HEK293 (cell line): ENCODE measurements around the gene WBP4.

Experiments used
- EGR2 ChIP-seq: fragments of 450-650 bp; formaldehyde crosslinking; IDR thresholded peaks from 2 replicates; pipeline ENCODE4 v1.5.1; 2016; ENCODE audit warnings: low read depth, missing biosample characterization, missing genetic modification characterization
- FEZF1 ChIP-seq: fragments of 450-650 bp; formaldehyde crosslinking; IDR thresholded peaks from 2 replicates; pipeline ENCODE4 v1.5.1; 2016; ENCODE audit warnings: missing biosample characterization, missing genetic modification characterization
- GFI1B ChIP-seq: fragments of 450-650 bp; formaldehyde crosslinking; IDR thresholded peaks from 2 replicates; pipeline ENCODE4 v1.5.1; 2016; ENCODE audit warnings: missing biosample characterization, missing genetic modification characterization
- GLIS1 ChIP-seq: fragments of 450-650 bp; formaldehyde crosslinking; IDR thresholded peaks from 2 replicates; pipeline ENCODE4 v1.5.1; 2016; ENCODE audit warnings: missing biosample characterization, missing genetic modification characterization
- KLF10 ChIP-seq: fragments of 450-650 bp; IDR thresholded peaks from 2 replicates; pipeline ENCODE4 v1.5.1; 2018; ENCODE audit warnings: missing biosample characterization, mild to moderate bottlenecking, missing genetic modification characterization
- KLF16 ChIP-seq: fragments of 450-650 bp; formaldehyde crosslinking; IDR thresholded peaks from 2 replicates; pipeline ENCODE4 v1.5.1; 2017; ENCODE audit warnings: missing biosample characterization, missing genetic modification characterization
- MYNN ChIP-seq: fragments of 450-650 bp; formaldehyde crosslinking; IDR thresholded peaks from 2 replicates; pipeline ENCODE4 v1.5.1; 2016; ENCODE audit warnings: missing biosample characterization, missing genetic modification characterization, borderline replicate concordance
- WT1 ChIP-seq: fragments of 450-650 bp; formaldehyde crosslinking; IDR thresholded peaks from 2 replicates; pipeline ENCODE4 v1.5.1; 2016; ENCODE audit warnings: missing biosample characterization, missing genetic modification characterization
- ZBTB1 ChIP-seq: fragments of 450-650 bp; formaldehyde crosslinking; IDR thresholded peaks from 2 replicates; pipeline ENCODE4 v1.5.1; 2016; ENCODE audit warnings: missing biosample characterization, missing genetic modification characterization
- ZFHX2 ChIP-seq: fragments of 450-650 bp; formaldehyde crosslinking; conservative IDR thresholded peaks from 2 replicates; pipeline ENCODE4 v1.5.1; 2016; ENCODE audit warnings: missing biosample characterization, missing genetic modification characterization
- ZIC2 ChIP-seq: fragments of 450-650 bp; formaldehyde crosslinking; IDR thresholded peaks from 2 replicates; pipeline ENCODE4 v1.5.1; 2016; ENCODE audit warnings: missing biosample characterization, missing genetic modification characterization
- ZNF10 ChIP-seq: fragments of 450-650 bp; formaldehyde crosslinking; IDR thresholded peaks from 2 replicates; pipeline ENCODE4 v1.5.1; 2017; ENCODE audit warnings: missing biosample characterization, missing genetic modification characterization
- ZNF121 ChIP-seq: fragments of 450-650 bp; formaldehyde crosslinking; IDR thresholded peaks from 2 replicates; pipeline ENCODE4 v1.5.1; 2016; ENCODE audit warnings: missing biosample characterization, missing genetic modification characterization
- ZNF140 ChIP-seq: fragments of 450-650 bp; formaldehyde crosslinking; IDR thresholded peaks from 2 replicates; pipeline ENCODE4 v1.5.1; 2016; ENCODE audit warnings: missing biosample characterization, missing genetic modification characterization
- ZNF24 ChIP-seq: fragments of 450-650 bp; formaldehyde crosslinking; IDR thresholded peaks from 2 replicates; pipeline ENCODE4 v1.5.1; 2016; ENCODE audit warnings: missing biosample characterization, missing genetic modification characterization
- ZNF311 ChIP-seq: fragments of 450-650 bp; formaldehyde crosslinking; IDR thresholded peaks from 2 replicates; pipeline ENCODE4 v1.5.1; 2017; ENCODE audit warnings: missing biosample characterization, missing genetic modification characterization, borderline replicate concordance
- ZNF529 ChIP-seq: fragments of 450-650 bp; formaldehyde crosslinking; IDR thresholded peaks from 2 replicates; pipeline ENCODE4 v1.5.1; 2017; ENCODE audit warnings: missing genetic modification characterization, missing biosample characterization; ENCODE audit not compliant: insufficient replicate concordance
- ZNF548 ChIP-seq: fragments of 450-650 bp; formaldehyde crosslinking; IDR thresholded peaks from 2 replicates; pipeline ENCODE4 v1.5.1; 2016; ENCODE audit warnings: missing biosample characterization, missing genetic modification characterization
- ZNF561 ChIP-seq: fragments of 450-650 bp; IDR thresholded peaks from 2 replicates; pipeline ENCODE4 v1.5.1; 2018; ENCODE audit warnings: missing biosample characterization, missing genetic modification characterization, borderline replicate concordance
- ZNF677 ChIP-seq: fragments of 450-650 bp; IDR thresholded peaks from 2 replicates; pipeline ENCODE4 v1.5.0; 2018; ENCODE audit warnings: missing biosample characterization, mild to moderate bottlenecking, missing genetic modification characterization, moderate library complexity
- ZNF76 ChIP-seq: fragments of 450-650 bp; formaldehyde crosslinking; IDR thresholded peaks from 2 replicates; pipeline ENCODE4; 2016; ENCODE audit warnings: low read depth, missing biosample characterization, missing genetic modification characterization, borderline replicate concordance
- ZNF837 ChIP-seq: fragments of 450-650 bp; formaldehyde crosslinking; IDR thresholded peaks from 2 replicates; pipeline ENCODE4 v1.5.1; 2016; ENCODE audit warnings: missing biosample characterization, missing genetic modification characterization
- ZNF843 ChIP-seq: fragments of 450-650 bp; formaldehyde crosslinking; IDR thresholded peaks from 2 replicates; pipeline ENCODE4 v1.5.1; 2016; ENCODE audit warnings: missing biosample characterization, missing genetic modification characterization
- TF ChIP-seq, protein P1 (sequence below): fragments of 450-650 bp; formaldehyde crosslinking; IDR thresholded peaks from 2 replicates; pipeline ENCODE4 v1.5.1; 2017; ENCODE audit warnings: missing biosample characterization, missing genetic modification characterization
- TF ChIP-seq, protein P2 (sequence below): fragments of 450-650 bp; formaldehyde crosslinking; IDR thresholded peaks from 2 replicates; pipeline ENCODE4 v1.5.1; 2016; ENCODE audit warnings: missing biosample characterization, missing genetic modification characterization
- TF ChIP-seq, protein P3 (sequence below): fragments of 450-650 bp; IDR thresholded peaks from 2 replicates; pipeline ENCODE4 v1.5.1; 2018; ENCODE audit warnings: missing biosample characterization, mild to moderate bottlenecking, missing genetic modification characterization
- TF ChIP-seq, protein P4 (sequence below): fragments of 450-650 bp; formaldehyde crosslinking; IDR thresholded peaks from 2 replicates; pipeline ENCODE4 v1.5.1; 2016; ENCODE audit warnings: missing biosample characterization, missing genetic modification characterization
- TF ChIP-seq, protein P5 (sequence below): fragments of 450-650 bp; formaldehyde crosslinking; IDR thresholded peaks from 2 replicates; pipeline ENCODE4 v1.5.1; 2016; ENCODE audit warnings: missing biosample characterization, missing genetic modification characterization

The WBP4 gene

DNA sequence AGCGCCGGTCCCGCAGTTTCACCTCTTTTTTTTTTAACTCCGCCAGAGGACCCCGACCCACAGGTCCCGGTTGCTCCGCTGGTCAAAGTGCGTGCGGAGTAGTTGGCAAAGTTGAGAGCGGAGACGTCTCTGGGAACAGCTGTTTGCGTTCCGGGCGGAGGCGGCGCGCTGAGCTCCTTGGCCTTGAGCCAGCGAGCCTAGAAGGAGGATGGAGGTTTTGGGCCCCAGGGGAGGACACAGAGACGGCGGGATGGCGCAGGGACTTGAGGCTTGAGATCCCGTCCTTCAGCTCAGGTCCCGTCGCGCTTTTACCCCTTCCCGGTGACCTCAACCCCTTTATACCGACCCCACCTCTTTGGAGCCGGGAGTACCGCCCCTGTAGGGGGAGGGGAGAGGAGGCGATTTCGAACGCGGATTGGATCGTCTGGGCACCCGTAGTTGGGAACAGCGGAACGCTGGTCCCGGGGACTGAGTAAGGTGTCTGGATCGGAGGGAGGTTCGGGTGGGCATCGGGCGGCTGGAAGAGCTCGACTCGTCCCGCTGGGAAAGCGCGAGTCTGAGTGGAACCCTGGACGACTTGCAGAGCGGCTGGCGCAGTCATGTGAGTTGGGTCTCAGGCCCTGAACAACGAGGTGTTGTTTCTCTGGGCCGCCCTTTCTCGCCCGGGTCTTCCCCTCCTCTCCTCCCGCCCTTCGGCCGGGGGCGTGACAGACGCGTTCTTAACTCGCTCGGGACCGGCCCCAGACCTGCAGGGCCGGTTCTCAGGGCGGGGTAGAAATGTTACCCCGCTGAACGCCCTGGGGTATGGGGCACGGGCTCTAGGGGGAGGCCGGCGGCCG, at the start of gene WBP4 (continued):
- TF ChIP-seq, protein P1, sequence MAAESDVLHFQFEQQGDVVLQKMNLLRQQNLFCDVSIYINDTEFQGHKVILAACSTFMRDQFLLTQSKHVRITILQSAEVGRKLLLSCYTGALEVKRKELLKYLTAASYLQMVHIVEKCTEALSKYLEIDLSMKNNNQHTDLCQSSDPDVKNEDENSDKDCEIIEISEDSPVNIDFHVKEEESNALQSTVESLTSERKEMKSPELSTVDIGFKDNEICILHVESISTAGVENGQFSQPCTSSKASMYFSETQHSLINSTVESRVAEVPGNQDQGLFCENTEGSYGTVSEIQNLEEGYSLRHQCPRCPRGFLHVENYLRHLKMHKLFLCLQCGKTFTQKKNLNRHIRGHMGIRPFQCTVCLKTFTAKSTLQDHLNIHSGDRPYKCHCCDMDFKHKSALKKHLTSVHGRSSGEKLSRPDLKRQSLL: peak; percentile 84; the same call in 1 of the 2 replicates
- TF ChIP-seq, protein P2, sequence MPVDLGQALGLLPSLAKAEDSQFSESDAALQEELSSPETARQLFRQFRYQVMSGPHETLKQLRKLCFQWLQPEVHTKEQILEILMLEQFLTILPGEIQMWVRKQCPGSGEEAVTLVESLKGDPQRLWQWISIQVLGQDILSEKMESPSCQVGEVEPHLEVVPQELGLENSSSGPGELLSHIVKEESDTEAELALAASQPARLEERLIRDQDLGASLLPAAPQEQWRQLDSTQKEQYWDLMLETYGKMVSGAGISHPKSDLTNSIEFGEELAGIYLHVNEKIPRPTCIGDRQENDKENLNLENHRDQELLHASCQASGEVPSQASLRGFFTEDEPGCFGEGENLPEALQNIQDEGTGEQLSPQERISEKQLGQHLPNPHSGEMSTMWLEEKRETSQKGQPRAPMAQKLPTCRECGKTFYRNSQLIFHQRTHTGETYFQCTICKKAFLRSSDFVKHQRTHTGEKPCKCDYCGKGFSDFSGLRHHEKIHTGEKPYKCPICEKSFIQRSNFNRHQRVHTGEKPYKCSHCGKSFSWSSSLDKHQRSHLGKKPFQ: peak; percentile 67; the same call in 1 of the 2 replicates
- TF ChIP-seq, protein P3, sequence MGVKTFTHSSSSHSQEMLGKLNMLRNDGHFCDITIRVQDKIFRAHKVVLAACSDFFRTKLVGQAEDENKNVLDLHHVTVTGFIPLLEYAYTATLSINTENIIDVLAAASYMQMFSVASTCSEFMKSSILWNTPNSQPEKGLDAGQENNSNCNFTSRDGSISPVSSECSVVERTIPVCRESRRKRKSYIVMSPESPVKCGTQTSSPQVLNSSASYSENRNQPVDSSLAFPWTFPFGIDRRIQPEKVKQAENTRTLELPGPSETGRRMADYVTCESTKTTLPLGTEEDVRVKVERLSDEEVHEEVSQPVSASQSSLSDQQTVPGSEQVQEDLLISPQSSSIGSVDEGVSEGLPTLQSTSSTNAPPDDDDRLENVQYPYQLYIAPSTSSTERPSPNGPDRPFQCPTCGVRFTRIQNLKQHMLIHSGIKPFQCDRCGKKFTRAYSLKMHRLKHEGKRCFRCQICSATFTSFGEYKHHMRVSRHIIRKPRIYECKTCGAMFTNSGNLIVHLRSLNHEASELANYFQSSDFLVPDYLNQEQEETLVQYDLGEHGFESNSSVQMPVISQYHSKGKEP (tag by site-specific recombination): no peak
- TF ChIP-seq ZNF140 (tag by site-specific recombination): no peak
- TF ChIP-seq ZNF677 (tag by site-specific recombination): no peak; the same call in 1 of the 2 replicates
- peak; percentile 24; the same call in 1 of the 2 replicates for TF ChIP-seq FEZF1 (tag by site-specific recombination)
- TF ChIP-seq, protein P4, sequence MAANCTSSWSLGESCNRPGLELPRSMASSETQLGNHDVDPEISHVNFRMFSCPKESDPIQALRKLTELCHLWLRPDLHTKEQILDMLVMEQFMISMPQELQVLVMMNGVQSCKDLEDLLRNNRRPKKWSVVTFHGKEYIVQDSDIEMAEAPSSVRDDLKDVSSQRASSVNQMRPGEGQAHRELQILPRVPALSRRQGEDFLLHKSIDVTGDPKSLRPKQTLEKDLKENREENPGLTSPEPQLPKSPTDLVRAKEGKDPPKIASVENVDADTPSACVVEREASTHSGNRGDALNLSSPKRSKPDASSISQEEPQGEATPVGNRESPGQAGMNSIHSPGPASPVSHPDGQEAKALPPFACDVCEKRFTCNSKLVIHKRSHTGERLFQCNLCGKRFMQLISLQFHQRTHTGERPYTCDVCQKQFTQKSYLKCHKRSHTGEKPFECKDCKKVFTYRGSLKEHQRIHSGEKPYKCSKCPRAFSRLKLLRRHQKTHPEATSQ: peak; percentile 12; the same call in 1 of the 2 replicates
- peak; percentile 45 for TF ChIP-seq ZNF10
- peak; percentile 78 for TF ChIP-seq KLF10 (tag by site-specific recombination)
- peak; percentile 82 for TF ChIP-seq KLF16 (tag by site-specific recombination)
- TF ChIP-seq ZNF561 (tag by site-specific recombination): peak; percentile 88; the same call in 1 of the 2 replicates
- TF ChIP-seq ZNF76 (tag by site-specific recombination): peak; percentile 88
- no peak for TF ChIP-seq ZNF837
- TF ChIP-seq ZNF548 (tag by site-specific recombination): no peak
- no peak for TF ChIP-seq ZBTB1 (tag by site-specific recombination)
- TF ChIP-seq ZNF24 (tag by site-specific recombination): no peak; the same call in none of the 2 replicates
- 0 out of 2 replicates have a peak, but pooled peaks have one; percentile 8 for TF ChIP-seq MYNN (tag by site-specific recombination)
- TF ChIP-seq WT1 (tag by site-specific recombination): peak; percentile 78
- TF ChIP-seq, protein P5, sequence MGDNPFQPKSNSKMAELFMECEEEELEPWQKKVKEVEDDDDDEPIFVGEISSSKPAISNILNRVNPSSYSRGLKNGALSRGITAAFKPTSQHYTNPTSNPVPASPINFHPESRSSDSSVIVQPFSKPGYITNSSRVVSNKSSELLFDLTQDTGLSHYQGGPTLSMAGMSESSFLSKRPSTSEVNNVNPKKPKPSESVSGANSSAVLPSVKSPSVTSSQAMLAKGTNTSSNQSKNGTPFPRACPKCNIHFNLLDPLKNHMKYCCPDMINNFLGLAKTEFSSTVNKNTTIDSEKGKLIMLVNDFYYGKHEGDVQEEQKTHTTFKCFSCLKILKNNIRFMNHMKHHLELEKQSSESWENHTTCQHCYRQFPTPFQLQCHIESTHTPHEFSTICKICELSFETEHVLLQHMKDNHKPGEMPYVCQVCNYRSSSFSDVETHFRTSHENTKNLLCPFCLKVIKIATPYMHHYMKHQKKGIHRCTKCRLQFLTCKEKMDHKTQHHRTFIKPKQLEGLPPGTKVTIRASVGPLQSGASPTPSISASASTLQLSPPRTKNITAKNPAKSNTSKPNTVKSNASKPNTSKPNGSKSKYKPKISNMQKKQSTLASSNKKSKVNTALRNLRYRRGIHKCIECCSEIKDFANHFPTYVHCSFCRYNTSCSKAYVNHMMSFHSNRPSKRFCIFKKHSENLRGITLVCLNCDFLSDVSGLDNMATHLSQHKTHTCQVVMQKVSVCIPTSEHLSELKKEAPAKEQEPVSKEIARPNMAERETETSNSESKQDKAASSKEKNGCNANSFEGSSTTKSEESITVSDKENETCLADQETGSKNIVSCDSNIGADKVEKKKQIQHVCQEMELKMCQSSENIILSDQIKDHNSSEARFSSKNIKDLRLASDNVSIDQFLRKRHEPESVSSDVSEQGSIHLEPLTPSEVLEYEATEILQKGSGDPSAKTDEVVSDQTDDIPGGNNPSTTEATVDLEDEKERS (tag by site-specific recombination): 0 out of 2 replicates have a peak, but pooled peaks have one; percentile 67
- TF ChIP-seq ZNF843: peak; percentile 43
- TF ChIP-seq ZFHX2 (tag by site-specific recombination): peak; percentile 72
- 0 out of 2 replicates have a peak, but pooled peaks have one; percentile 48 for TF ChIP-seq ZNF121
- peak; percentile 41; the same call in 1 of the 2 replicates for TF ChIP-seq EGR2 (tag by site-specific recombination)
- no peak for TF ChIP-seq ZNF529 (tag by site-specific recombination)
- no peak for TF ChIP-seq ZNF311 (tag by site-specific recombination)
- TF ChIP-seq ZIC2 (tag by site-specific recombination): peak; percentile 45
- peak; percentile 58 for TF ChIP-seq GLIS1 (tag by site-specific recombination)
- peak; percentile 36; the same call in 1 of the 2 replicates for TF ChIP-seq GFI1B (tag by site-specific recombination)
